ENCODE results near the gene C1QTNF9.
A peak's percentile ranks its signal among the peaks of the same experiment; 100 is the strongest.
"Not testable (repeated sequence)": the region's sequence is repeated elsewhere in the genome, so short reads cannot be mapped to it uniquely, and the experiment has no call there.

Gene C1QTNF9, protein sequence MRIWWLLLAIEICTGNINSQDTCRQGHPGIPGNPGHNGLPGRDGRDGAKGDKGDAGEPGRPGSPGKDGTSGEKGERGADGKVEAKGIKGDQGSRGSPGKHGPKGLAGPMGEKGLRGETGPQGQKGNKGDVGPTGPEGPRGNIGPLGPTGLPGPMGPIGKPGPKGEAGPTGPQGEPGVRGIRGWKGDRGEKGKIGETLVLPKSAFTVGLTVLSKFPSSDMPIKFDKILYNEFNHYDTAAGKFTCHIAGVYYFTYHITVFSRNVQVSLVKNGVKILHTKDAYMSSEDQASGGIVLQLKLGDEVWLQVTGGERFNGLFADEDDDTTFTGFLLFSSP

DNA sequence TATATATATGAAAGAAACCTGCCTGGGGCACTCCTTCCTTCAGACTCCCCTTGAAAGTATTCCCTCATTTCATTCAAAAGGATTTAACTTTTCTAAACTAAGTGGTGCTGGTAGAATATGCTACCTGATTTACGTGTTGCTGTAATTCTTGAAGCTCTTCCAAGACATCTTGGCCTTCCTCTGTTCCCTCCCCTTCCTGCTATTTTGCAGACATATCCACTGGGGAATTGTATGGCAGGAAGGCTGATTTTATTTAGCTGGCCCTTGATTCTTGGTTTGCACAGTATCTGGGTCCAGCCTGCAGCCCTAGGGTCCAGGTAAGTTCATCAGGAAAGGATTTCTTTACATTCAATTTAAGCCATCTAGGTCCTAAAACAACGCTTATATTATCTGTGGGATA, at the start of gene C1QTNF9:
TSS of gene C1QTNF9 (plus strand) at position 281 of the 400 bp plus-strand sequence. CDS start 6,424 bp downstream, outside the sequence.
- not testable (repeated sequence) for DNase-seq (ENCODE audit: low read depth)

DNA sequence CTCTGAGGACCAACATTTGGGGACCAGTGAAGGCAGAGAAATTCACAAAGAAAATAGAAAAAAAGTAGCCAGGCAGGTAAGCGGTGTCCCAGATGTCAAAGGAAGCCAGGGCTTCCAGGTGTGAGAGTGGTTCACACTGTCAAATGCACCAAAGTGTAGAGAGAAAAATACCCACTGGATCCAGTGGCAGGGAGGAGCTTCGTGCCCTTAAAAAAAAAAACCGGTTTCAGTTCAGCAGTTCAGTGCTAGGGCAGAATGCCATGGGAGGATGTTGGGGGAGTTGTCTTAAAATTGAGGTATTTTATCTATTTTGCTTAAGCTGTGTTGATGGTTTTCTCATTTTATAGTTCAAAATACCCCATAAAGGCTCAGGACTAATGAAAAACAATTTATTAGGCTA, 47.8 kb upstream of the C1QTNF9 start:
- no peak for DNase-seq (ENCODE audit: low read depth)

DNA sequence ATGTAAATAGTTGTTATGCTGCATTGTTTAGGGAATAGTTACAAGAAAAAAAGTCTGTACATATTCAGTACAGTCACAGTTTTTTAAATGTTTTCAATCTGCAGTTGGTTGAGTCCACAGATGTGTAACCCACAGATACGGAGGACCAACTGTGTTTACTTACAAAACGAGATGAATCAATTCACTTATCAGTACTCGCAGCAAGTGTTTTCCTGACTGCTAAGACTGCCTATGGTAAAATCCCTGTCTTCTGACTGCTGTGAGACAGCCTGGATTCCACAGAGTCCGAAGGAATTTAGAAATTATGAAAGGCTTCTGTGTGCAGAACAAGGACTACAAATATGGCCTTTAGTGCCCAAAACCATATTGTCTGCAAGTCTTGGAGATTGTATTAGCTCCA, 45.7 kb upstream of the C1QTNF9 start:
- DNase-seq (ENCODE audit: low read depth): no peak

DNA sequence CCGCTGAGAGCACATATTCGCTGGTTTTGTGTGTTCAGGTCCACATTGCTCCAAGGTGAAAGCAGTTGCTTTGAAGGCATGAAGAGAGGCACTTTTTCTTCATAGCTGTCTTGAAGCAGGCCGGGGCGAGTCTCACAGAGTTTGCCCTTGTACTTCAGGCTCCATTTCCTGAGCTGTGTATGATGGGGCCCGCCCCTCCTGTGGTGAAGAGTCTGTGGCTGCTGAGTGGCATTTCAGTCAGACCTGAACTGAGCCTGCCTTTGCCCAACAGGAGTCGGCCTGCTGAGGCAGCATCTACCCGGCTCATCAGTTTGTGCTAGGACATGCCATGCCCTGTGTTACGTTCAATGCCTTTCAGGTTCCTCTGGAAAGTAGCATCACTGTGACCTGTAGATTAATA, 44.4 kb upstream of the C1QTNF9 start:
- no peak for DNase-seq (ENCODE audit: low read depth)

DNA sequence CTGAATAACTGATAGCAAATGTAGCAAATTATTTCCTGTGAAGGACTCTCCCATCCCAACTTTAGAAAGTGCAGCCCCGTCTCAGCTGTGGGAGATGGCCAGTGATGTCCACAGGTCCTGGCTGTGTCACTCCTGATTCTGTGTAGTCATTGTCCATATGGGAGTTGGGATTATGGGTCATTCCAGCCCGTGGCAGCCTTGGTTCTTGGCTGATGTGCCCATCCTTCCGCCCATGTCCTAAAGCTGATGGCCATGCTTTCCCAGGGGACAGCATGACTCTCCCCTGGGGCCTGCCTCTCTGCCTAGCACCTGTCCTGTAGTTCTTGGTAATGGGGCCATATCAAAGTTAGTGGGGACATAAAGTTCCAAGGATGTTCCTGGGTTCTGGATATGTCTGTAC, 43.9 kb upstream of the C1QTNF9 start:
- no peak for DNase-seq (ENCODE audit: low read depth)

DNA sequence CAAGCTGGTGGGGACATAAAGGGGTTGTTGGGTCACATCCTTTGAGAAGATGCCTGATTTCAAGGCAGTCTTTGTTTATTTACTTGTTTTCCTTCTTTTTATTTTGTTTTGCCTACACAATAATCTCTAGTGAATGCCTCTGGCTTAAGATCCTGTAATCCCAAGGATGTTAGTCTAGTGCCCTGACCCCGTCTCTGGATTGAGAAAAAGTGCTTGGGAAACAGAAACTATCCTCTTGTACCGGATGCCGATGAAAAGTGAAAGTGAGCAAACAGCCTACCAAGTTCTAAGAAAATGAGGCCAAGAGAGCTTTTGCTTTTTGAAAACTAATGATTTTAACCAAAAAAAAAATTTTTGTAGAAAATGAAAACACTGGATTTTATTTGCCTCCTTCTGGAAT, 42.1 kb upstream of the C1QTNF9 start:
- DNase-seq (ENCODE audit: low read depth): no peak

DNA sequence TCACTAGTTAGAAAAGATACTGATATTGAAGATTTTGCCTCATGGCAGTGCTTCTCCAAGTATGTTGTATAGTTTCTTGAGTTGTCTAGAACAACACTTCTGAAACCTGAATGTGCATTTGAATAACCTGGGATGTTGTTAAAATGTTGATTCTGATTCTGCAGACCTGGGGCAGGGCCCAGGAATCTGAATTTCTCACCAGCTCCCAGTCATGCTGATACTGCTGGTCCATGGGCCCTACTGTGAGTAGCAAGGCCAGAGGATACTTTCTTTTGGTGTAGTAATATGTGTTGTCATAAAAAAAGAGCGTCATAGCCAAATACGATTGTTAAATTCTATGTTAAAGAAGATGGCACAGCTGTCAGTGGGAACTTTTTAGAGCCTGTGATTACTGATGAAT, 41.6 kb upstream of the C1QTNF9 start:
- DNase-seq (ENCODE audit: low read depth): no peak

DNA sequence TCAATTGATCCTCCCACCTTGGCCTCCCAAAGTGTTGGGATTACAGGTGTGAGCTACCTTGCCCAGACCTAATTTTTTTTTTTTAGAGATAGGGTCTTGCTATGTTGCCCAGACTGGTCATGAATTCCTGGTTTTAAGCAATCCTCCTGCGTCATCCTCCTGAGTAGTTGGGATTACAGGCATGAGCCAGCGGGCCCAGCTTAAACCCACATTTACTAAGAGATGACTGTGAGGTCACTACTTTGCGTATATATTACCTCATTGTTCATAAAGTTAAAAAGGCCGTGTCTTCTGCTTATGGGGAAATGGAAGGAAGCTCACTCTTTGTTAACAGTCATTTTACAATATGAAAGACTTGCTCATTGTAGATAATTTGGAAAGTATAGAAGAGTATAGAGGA, 39.6 kb upstream of the C1QTNF9 start:
- no peak for DNase-seq (ENCODE audit: low read depth)

DNA sequence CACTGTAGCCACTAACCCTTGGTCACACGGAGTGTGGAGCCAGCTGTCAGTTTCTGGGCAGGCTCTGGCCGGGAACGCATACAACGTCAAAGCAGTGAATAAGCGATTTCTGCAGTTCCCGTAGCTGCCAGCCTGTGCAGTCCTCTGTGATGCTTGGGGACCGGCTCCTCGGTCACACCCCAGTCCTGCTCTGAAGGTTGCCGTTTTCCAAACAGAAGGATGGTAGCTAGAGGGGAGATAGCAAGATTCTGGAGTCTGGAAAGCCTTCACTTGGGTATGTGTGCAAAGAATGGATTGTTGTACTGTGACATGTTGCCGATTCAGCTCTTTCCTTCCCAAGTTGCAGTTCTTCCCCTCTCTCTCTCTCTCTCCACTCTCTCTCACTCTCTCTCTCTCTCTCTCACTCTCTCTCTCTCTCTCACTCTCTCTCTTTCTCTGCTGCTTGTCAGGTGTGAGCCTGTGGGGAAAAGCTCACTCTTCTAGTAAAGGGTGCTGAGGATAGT, 38.7 kb upstream of the C1QTNF9 start:
- DNase-seq (ENCODE audit: low read depth): no peak

DNA sequence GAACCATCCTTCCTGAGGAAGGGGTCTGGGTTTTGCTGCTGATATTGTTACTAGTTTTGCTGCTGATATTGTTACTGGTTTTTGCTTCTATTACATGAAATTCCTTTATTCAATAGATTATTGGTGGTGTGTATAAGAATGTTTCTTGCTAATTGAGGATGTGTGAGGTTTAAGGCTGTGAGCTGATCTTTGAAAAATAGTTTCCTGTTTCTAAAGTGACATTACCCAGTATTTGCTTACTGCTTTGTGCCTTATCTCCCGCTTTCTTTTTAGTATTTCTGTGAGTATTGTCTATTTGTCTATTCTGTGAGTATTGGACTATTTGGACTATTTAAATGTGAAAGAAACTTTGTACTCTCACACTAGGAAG, 38.2 kb upstream of the C1QTNF9 start:
- no peak for DNase-seq (ENCODE audit: low read depth)

DNA sequence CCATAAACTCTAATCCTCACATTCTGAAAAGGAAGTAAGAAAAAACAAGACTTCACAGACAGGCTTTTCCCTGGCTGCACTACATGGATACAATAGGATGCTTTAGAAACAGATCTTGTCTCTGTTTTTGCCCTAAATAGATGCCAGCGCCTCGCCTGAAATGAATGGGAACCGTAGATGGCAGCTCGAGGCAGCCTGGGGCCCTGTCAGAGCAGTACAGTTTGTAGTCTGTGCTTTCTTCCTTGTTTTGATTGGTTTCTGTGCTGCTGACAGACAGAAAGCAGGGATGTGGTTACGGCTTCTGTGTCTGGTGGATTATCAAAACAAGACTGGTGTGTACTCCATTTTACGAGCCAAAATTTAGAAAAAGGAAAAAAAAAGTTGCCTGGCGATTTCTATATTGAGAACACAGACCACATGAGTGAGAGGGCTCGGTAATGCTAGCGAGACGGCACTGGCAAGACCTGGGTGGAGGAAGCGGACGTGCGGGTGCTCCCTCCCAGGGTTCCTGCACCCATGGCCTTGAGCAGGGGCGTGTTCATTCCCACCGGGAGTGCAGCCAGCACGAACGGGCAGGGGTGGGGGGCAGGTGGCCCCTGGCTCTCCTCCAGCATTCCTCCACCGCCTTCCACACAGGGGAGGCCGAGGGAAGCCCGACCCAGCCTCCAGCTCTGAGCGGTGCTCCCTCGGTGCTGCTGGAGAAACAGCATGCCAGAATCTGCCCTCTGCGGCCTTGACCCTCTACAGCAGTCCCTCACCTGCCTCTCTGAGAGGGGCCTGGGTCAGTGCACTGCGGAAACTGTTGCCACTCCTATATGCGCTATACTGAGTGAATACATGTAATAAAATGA, 37.6 kb upstream of the C1QTNF9 start:
- peak; percentile 40 for DNase-seq (ENCODE audit: low read depth)

DNA sequence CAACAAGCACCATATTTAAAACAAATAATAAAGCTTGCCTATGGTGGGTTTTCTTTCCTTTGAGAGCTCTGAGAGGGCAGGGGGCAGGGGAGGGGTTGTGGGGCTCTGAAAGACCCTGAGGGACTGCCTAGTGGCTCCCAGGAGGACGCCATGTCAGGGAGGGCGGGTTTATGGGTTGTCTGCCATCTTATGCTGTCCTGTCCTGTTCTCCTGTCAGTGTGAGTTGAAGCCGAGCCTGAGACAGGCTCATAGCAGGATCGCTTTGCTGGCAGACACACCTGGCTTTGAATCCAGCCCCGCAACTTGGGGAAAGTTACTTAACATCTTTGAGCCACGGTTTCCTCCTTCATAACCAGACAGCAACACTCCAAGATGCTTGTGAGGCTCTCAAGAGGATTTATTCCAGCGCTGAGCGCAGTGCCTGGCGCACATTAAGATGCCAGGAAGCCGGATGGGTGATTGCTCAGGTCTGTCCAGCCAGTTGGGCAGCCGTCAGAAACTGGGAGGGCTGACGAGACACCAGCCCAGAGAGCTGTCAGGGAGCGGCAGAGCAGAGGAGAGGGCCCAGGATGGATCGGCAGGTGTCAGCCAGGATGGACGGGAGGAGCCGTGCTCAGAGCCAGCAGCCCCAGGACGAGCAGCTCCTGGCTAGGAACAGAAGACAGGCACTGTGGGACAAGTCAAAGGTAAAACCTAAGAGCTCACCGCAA, 36.8 kb upstream of the C1QTNF9 start:
- DNase-seq (ENCODE audit: low read depth): no peak

DNA sequence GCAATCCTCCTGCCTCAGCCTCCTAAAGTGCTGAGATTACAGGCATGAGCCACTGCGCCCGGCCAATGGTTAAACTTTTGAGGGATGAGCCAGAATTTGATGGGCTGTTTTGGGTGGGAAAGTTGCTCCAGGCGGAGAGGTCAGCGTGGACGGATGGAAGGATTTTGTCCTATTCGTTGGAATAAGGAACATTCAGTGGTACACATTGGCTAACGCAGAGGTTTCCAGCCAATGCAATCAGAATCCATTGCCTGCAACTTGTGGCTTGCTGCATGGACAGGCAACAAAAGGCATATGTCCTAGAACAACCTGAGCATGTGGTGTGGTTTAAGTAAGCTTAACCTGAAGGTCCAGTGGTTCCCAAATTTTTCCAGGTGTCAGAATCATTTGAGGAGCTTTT, 35.5 kb upstream of the C1QTNF9 start:
- no peak for DNase-seq (ENCODE audit: low read depth)

DNA sequence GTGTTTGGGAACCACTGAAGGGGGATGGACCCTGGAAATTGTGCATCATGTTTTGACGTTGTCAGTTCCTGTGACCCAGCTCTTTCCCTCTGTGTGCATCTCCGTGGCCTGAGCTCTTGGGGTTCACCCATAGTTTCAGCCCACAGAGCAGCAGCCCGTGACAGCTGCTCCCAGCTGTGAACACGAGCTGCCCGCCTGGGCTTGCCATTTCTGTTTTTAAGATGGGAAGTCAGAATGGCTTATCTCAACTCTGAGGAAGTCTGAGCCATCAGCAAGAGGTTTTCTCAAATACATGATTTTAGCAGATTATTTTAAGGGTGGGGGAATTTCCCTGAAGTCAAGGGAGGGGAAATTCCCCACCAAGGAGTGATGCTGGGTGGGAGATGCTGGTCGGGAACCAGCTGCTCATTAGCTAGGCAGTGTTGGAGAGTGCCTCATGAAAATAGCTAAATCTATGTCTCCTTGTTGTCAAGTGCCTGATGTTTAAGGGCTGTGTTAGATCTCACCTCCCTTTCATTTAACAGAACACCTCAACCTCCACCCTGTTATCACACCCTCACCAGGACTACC, 34.8 kb upstream of the C1QTNF9 start:
- no peak for DNase-seq (ENCODE audit: low read depth)

DNA sequence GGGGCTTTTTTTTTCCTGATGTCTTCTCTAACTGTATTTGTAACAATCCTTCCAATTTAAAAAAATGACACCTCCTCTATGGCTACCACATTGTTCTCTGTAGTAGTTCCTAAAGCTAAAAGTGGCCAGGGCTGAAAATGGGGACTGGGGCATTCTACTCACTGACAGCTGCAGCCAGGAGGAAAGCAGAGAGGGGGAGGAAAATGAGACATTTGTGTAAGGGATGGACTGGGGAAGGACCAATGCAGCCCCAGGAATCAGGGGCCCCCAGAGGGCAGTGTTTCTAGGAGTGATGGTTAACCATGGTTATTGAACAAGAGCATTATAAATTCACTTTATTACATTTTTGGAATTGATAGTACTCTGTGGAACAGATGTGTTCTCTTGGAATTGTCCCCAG, 34.3 kb upstream of the C1QTNF9 start:
- no peak for DNase-seq (ENCODE audit: low read depth)

DNA sequence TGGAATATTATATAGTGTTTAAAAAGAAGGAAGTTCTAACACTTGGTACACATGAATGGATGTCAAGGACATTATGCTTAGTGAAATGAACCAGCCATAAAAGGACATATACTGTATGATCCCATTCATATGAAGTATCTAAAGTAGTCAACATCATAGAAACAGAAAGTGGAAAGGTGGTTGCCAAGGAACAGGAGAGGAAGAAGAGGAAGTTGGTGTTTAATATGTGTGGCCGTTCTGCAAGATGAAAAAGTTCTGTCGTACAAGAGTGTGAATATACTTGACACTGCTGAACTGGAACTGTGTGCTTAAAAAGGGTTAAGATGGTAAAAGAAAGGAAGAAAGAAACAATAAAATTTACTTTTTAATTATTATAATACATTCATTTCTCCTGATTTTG, 33.1 kb upstream of the C1QTNF9 start:
- DNase-seq (ENCODE audit: low read depth): no peak

DNA sequence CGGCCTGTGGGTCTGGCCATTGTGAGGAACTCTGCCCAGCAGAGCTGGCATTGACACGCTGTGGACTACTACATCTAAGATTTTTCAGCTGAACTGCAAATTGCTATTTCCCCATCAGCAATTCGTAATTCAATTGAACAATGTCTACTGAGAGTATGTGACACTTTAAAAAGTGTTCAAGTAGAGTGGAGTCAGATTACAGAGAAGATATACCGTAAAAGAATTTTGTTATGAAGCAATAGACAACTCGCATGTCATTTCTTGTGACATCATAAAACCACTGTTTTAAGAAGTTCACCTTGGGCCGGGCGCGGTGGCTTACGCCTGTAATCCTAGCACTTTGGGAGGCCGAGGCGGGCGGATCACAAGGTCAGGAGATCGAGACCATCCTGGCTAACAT, 32.5 kb upstream of the C1QTNF9 start:
- DNase-seq (ENCODE audit: low read depth): no peak

DNA sequence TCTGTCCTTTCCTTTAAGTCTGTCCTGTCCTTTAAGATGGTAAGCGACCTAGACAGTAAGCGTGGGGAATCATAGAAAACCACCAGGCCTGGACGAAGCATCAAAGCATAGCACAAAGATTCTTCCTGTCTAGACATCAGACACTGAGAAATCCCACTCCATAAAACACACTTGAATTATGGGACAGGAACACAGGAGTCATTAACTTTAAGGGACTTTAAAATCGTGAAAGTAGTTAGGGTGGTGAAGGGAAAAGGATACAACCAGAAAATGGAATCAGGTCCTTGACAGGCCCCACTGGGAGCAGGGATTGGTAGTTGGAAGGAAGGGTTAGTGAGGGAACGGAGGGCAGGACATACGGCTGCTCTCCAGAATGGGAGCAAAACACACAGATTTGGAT, 31.6 kb upstream of the C1QTNF9 start:
- DNase-seq (ENCODE audit: low read depth): no peak

DNA sequence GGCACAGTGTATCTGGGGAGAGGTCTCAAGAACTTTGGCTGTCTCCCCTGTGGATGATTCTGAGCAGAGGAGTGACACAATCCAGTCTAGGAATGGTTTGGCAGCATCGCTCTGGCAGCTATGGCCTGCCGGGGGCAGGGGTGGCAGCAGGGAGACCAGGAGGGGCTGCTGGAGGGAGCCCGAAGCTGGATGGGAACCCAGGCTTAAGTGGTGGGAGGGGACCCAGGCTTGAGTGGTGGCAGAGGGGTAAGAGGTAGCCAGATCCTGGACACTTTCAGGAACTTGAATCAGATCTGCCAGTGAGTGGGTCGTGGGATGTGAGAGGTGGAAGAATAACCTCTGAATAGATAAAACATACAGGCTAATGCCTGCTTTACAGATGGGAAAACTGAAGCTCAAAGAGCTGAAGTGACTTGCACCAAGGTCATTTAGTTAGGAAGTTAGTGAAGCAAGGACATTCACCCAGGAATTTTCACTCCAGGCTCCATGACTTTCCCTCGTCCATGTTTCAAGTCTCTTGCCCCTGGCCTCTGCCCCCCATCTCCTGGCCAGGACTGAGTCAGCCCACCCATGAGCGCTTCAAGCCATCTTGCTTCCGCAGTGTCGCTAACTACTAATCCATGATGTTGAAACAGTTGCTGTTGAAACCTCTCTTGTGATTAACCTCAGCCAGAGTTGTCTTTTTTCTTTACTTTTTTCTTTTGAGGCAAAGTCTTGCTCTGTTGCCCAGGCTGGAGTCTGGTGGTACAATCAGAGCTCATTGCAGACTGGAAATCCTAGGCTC, 29.9 kb upstream of the C1QTNF9 start:
- no peak for DNase-seq (ENCODE audit: low read depth)

DNA sequence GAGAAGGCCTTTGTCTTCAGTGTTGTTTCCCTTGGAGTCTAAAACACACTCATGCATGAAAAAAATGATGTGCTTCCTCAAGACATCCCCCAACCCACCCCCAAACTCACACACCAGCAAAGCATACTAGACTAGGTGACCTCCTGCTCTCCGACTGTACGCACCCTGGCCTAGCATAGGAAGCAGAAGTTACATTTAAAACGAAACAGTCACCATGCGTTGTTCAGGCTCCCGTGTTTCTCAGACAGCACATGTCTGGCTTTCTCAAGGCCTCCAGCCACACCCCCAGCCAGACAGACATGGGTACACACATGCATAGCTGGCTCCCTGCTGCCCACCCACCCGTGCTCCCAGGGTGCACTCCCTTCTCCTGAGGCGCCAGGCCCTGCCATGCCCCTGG, 28.7 kb upstream of the C1QTNF9 start:
- DNase-seq (ENCODE audit: low read depth): no peak

DNA sequence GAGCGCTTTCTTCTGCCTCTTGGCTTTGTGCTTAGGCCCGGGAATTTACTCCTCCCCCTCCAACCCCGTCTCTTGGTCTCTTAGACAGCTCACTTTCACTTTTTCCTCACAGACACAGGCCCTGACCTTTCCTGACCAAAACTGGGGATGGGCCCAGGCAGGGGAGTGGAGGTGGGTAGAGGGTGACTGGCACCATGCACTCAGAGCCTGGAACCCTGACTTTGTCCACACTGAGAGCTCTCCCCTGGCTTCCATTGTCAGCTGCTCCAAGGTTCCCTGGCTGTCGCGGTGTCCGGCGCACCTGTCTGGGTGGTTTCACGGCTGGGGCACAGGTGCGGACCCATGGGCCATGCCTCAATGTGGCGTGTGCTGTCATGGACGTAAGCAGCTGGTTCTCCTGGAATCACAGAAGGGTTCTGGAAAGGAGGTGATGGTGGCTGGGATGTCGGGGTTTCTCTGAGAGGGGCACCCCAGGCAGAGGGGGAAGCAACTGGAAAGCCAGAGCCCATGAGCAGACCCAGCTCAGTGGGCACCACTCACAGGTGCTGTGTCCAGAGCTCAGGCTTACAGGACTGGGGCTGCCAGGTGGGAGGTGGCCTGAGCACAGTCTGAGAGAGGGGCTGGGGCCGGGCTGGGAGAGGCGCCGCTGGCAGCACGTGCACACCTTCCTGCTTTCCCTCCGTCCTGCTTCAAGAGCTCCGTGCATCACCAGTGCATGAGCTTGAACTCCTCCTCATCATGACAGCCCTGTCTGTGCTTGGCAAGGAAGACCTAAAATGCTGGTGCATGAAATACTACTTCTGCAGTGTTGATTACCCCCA, 28.0 kb upstream of the C1QTNF9 start:
- DNase-seq (ENCODE audit: low read depth): no peak
